Stimulated activated CD8-positive, alpha-beta memory T cell treated with anti-CD3 and anti-CD28 coated beads, Interleukin-15, amount 100 ng/mL, for 48 hours (primary cell): ENCODE data around the gene HSD11B2.

Experiments
- DNase-seq, 2 donors: peaks; one replicate each; pipeline ENCODE4 v3.0.0-alpha.2; 2020; ENCODE audit warnings: low read depth in 2 of 2

Gene HSD11B2

GRCh38 chr16:67474551-67475455, 43.9 kb downstream of the HSD11B2 start:
- no peak for DNase-seq

GRCh38 chr16:67477960-67478554, 47.1 kb downstream of the HSD11B2 start:
- no peak for DNase-seq

- peak; percentile 97 to 99 for DNase-seq
Observed at GRCh38 chr16:67480833-67481560, 50.1 kb downstream of the HSD11B2 start, which contains the start of gene ATP6V0D1. Gene ATP6V0D1 (minus strand): TSS chr16:67481157. CDS start chr16:67481086, 71 bp downstream.

- peak in 1 of 2 donors; percentile 29 for DNase-seq
Observed at GRCh38 chr16:67481561-67482232, 50.8 kb downstream of the HSD11B2 start.

- DNase-seq: no peak
Observed at GRCh38 chr16:67482233-67482924, 51.5 kb downstream of the HSD11B2 start.

- DNase-seq: no peak
Observed at GRCh38 chr16:67483150-67483549, 52.2 kb downstream of the HSD11B2 start, which contains the start of gene AGRP. Gene AGRP (minus strand): TSS chr16:67483547. CDS start chr16:67483398, 149 bp downstream.

GRCh38 chr16:67483731-67484525, 53.0 kb downstream of the HSD11B2 start:
- DNase-seq: no peak

- DNase-seq: no peak
Observed at GRCh38 chr16:67486805-67487204, 55.9 kb downstream of the HSD11B2 start.
